ENCODE measurements around the gene SYT1. TPM values are rescaled to one million over a fixed set of nuclear protein-coding genes. Genes with fewer than 3 reads are reported as not detected.

The SYT1 gene
- total RNA-seq, 1 donor from 2014 or later: 35.5 TPM

DNA sequence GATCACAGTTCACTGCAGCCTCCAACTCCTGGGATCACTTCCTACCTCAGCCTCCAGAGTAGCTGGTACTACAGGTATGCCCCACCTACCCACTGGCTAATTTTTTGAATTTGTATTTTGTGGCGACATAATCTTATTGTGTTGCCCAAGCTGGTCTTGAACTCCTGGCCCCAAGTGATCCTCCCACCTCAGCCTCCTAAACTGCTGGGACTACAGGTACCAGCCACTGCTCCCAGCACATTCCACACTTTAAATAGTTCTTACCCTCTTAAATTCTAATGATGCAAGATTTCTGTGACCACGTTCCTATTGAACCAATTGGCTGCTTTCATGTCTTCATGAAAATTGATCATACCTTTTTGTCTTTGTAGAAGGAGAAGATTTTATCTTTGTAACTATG lies 96.6 kb downstream of the SYT1 start:
- TF ChIP-seq, protein P1, sequence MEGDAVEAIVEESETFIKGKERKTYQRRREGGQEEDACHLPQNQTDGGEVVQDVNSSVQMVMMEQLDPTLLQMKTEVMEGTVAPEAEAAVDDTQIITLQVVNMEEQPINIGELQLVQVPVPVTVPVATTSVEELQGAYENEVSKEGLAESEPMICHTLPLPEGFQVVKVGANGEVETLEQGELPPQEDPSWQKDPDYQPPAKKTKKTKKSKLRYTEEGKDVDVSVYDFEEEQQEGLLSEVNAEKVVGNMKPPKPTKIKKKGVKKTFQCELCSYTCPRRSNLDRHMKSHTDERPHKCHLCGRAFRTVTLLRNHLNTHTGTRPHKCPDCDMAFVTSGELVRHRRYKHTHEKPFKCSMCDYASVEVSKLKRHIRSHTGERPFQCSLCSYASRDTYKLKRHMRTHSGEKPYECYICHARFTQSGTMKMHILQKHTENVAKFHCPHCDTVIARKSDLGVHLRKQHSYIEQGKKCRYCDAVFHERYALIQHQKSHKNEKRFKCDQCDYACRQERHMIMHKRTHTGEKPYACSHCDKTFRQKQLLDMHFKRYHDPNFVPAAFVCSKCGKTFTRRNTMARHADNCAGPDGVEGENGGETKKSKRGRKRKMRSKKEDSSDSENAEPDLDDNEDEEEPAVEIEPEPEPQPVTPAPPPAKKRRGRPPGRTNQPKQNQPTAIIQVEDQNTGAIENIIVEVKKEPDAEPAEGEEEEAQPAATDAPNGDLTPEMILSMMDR (conservative IDR thresholded peaks at IDR 0.05): no peak
- no peak overlapping the region for H3K27ac Mint-ChIP-seq

GRCh38 chr12:78963439-78964227 lies 99.1 kb downstream of the SYT1 start:
- DNase-seq (ENCODE audit: extremely low spot score, unreplicated experiment): no peak
- TF ChIP-seq, protein P1 (conservative IDR thresholded peaks at IDR 0.05): no peak
- no peaks in the 10 kb centered on the region for H3K4me1 Mint-ChIP-seq (ENCODE audit: unreplicated experiment)
- no peak overlapping the region for H3K4me3 Mint-ChIP-seq
- H3K27ac Mint-ChIP-seq: no peak overlapping the region
- no peaks in the 10 kb centered on the region for H3K9me3 Mint-ChIP-seq
- no peaks in the 10 kb centered on the region for H3K27me3 Mint-ChIP-seq
- peaks cover 3% of the 10 kb centered on the region for H3K36me3 Mint-ChIP-seq

More for the DNA sequence above, 96.6 kb downstream of the SYT1 start:
- H3K4me1 Mint-ChIP-seq (ENCODE audit: unreplicated experiment): no peaks in the 10 kb centered on the region
- H3K9me3 Mint-ChIP-seq: no peaks in the 10 kb centered on the region
- H3K36me3 Mint-ChIP-seq: peaks cover 6% of the 10 kb centered on the region
- no peak for DNase-seq (ENCODE audit: extremely low spot score, unreplicated experiment)
- H3K27me3 Mint-ChIP-seq: no peaks in the 10 kb centered on the region
- H3K4me3 Mint-ChIP-seq: no peak overlapping the region

DNA sequence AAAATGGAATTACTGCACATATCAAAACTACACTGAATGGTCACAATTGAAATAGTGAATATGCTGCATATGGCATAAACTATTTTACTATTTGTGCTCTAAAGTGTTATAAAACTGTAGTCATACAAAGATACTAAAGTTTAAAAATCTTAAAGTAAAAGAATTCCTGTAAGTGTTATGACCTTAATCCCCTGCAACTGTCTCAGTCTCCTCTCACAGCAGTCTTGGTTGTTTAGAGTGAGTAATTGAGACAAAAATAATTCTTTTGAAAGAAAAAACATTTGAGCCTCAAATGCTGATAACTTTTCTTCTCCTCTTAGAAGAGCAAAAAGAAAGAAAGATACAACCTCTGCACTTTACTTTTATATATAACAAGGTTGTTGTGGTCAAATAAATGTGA lies 99.9 kb downstream of the SYT1 start:
- Mint-ChIP-seq H3K9me3 (no peaks in the 10 kb centered on the region), H3K4me1 (ENCODE audit: unreplicated experiment) (no peaks in the 10 kb centered on the region), H3K27ac (no peak overlapping the region), H3K27me3 (no peaks in the 10 kb centered on the region), H3K4me3 (no peak overlapping the region), H3K36me3 (peaks cover 3% of the 10 kb centered on the region)
- TF ChIP-seq, protein P1 (conservative IDR thresholded peaks at IDR 0.05): no peak
- DNase-seq (ENCODE audit: extremely low spot score, unreplicated experiment): no peak

GRCh38 chr12:78966062-78966461 lies 101.5 kb downstream of the SYT1 start:
- Mint-ChIP-seq H3K27ac (no peak overlapping the region), H3K4me3 (no peak overlapping the region), H3K9me3 (no peaks in the 10 kb centered on the region), H3K4me1 (ENCODE audit: unreplicated experiment) (no peaks in the 10 kb centered on the region), H3K27me3 (no peaks in the 10 kb centered on the region), H3K36me3 (peaks cover 3% of the 10 kb centered on the region)
- no peak for DNase-seq (ENCODE audit: extremely low spot score, unreplicated experiment)
- TF ChIP-seq, protein P1 (conservative IDR thresholded peaks at IDR 0.05): no peak

GRCh38 chr12:78966926-78967325 lies 102.4 kb downstream of the SYT1 start:
- DNase-seq (ENCODE audit: extremely low spot score, unreplicated experiment): no peak
- Mint-ChIP-seq H3K4me1 (ENCODE audit: unreplicated experiment) (no peaks in the 10 kb centered on the region), H3K36me3 (peaks cover 2% of the 10 kb centered on the region), H3K27me3 (no peaks in the 10 kb centered on the region), H3K9me3 (no peaks in the 10 kb centered on the region), H3K4me3 (no peak overlapping the region), H3K27ac (no peak overlapping the region)
- TF ChIP-seq, protein P1 (conservative IDR thresholded peaks at IDR 0.05): no peak

Measured in type B pancreatic cell (in vitro differentiated cells).